Activated naive CD8-positive, alpha-beta T cell treated with anti-CD3 and anti-CD28 coated beads, Interleukin-2, amount 10 ng/mL, durations not matched to agents 7 days and 5 days (primary cell): Measurements from ENCODE around the gene AFF1. TPM values are rescaled to one million over a fixed set of nuclear protein-coding genes. Genes with fewer than 3 reads are reported as not detected.

Source experiments
- ATAC-seq: fragments of 150-1000 bp; cut with Tn5 transposase; one replicate; pipeline ENCODE4 v1.10.0; 2021; ENCODE audit warnings: low read depth, moderate library complexity
- POLR2A ChIA-PET: fragments of 350-600 bp; sonication (Branson Sonifier 250); formaldehyde crosslinking; loops from one replicate; lab custom pipeline; 2021; ENCODE audit warnings: antibody characterized with exemption; lab: Charles Lee
- DNase-seq: peaks from one replicate; pipeline ENCODE4 v3.0.0; 2021
- H3K27ac Mint-ChIP-seq: one replicate; pipeline ENCODE4 v1.8.0; 2022; ENCODE audit warnings: mild to moderate bottlenecking, mixed read lengths
- H3K27me3 Mint-ChIP-seq: one replicate; pipeline ENCODE4 v1.8.0; 2022; ENCODE audit warnings: mild to moderate bottlenecking, moderate library complexity, mixed read lengths
- H3K36me3 Mint-ChIP-seq: one replicate; pipeline ENCODE4 v1.8.0; 2021; ENCODE audit warnings: mild to moderate bottlenecking, mixed read lengths
- H3K4me1 Mint-ChIP-seq: one replicate; pipeline ENCODE4 v1.8.0; 2021; ENCODE audit warnings: mixed read lengths
- H3K4me3 Mint-ChIP-seq: one replicate; pipeline ENCODE4 v1.8.0; 2022; ENCODE audit warnings: mild to moderate bottlenecking, moderate library complexity, mixed read lengths
- H3K9me3 Mint-ChIP-seq: one replicate; pipeline ENCODE4 v1.8.0; 2021; ENCODE audit warnings: mixed read lengths
- total RNA-seq, 2 experiments: library from RNA; stranded (reverse); gene quantifications; one replicate each; pipeline ENCODE4 v1.2.3, GENCODE V29; 2021

The AFF1 gene
- total RNA-seq, 2 experiments from 2014 or later, result 57.1 to 62.5 TPM

- no peak overlapping the region for H3K27ac Mint-ChIP-seq
- POLR2A ChIA-PET, result no interaction called here
- no peaks in the 10 kb centered on the region for H3K9me3 Mint-ChIP-seq
- no peaks in the 10 kb centered on the region for H3K27me3 Mint-ChIP-seq
- ATAC-seq (no peak), DNase-seq (no peak)
- no peak overlapping the region for H3K4me3 Mint-ChIP-seq
- no peaks in the 10 kb centered on the region for H3K4me1 Mint-ChIP-seq
- peaks cover 11% of the 10 kb centered on the region for H3K36me3 Mint-ChIP-seq
Observed at GRCh38 chr4:87171944-87172343, 237.1 kb downstream of the AFF1 start.

DNA sequence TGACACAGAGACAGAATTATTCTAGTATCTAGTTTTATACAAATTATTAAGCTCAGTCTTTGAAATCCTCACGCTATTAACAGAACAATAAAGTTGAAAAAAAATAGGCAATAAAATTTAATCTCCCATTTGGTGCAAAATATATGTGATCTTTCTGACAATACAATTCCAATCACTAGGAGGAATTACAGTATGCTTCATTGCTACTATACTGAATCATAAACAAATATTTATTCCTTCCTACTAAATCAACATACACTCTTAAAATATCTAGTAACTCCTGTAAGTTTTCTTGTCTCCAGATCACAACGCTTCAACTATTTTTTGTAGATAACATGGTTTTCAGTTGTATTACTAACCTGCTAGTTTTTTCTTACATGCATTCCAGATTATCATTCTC, 239.9 kb downstream of the AFF1 start:
- POLR2A ChIA-PET, result no interaction called here
- no peak for ATAC-seq
- Mint-ChIP-seq H3K4me1 (no peaks in the 10 kb centered on the region), H3K36me3 (peaks cover 14% of the 10 kb centered on the region), H3K4me3 (no peak overlapping the region), H3K9me3 (no peaks in the 10 kb centered on the region), H3K27ac (no peak overlapping the region), H3K27me3 (no peaks in the 10 kb centered on the region)
- DNase-seq, result no peak

- H3K4me1 Mint-ChIP-seq, result peaks cover 3% of the 10 kb centered on the region
- H3K27ac Mint-ChIP-seq, result no peak overlapping the region
- no peaks in the 10 kb centered on the region for H3K27me3 Mint-ChIP-seq
- POLR2A ChIA-PET, result no interaction called here
- peaks cover 12% of the 10 kb centered on the region for H3K36me3 Mint-ChIP-seq
- DNase-seq (no peak), ATAC-seq (no peak)
- H3K9me3 Mint-ChIP-seq, result no peaks in the 10 kb centered on the region
- no peak overlapping the region for H3K4me3 Mint-ChIP-seq
Observed at GRCh38 chr4:87179751-87180150, 244.9 kb downstream of the AFF1 start.

DNA sequence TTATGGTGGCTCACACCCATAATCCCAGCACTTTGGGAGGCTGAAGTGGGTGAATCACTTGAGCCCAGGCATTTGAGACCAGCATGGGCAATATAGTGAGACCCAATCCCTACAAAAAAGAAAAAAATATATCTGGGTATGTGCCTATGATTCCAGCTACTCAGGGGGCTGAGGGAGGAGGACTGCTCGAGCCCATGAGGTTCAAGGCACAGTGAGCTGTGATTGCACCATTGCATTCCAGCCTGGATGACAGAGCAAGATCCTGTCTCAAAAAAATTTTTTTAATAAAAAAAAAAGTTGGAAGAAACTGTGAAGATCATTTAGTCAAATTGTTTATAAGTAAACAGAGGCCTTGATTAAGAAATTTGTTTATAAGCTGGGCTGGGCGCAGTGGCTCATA, 246.0 kb downstream of the AFF1 start:
- H3K27me3 Mint-ChIP-seq, result no peaks in the 10 kb centered on the region
- peaks cover 3% of the 10 kb centered on the region for H3K4me1 Mint-ChIP-seq
- no peak for ATAC-seq
- H3K36me3 Mint-ChIP-seq, result peaks cover 12% of the 10 kb centered on the region
- no peak for DNase-seq
- H3K4me3 Mint-ChIP-seq, result no peak overlapping the region
- POLR2A ChIA-PET, result interaction anchor here (1.2 kb wide), 1 partner anchor 40 kb away, joined by 4 read pairs; the partner anchor contains the start of gene KLHL8
- H3K9me3 Mint-ChIP-seq, result no peaks in the 10 kb centered on the region
- H3K27ac Mint-ChIP-seq, result no peak overlapping the region

GRCh38 chr4:87185146-87185870, 250.5 kb downstream of the AFF1 start:
- no peaks in the 10 kb centered on the region for H3K27me3 Mint-ChIP-seq
- H3K9me3 Mint-ChIP-seq, result no peaks in the 10 kb centered on the region
- no peak overlapping the region for H3K4me3 Mint-ChIP-seq
- no peaks in the 10 kb centered on the region for H3K4me1 Mint-ChIP-seq
- ATAC-seq, result no peak
- H3K36me3 Mint-ChIP-seq, result peaks cover 5% of the 10 kb centered on the region
- no peak for DNase-seq
- H3K27ac Mint-ChIP-seq, result no peak overlapping the region
- POLR2A ChIA-PET, result no interaction called here

- H3K4me1 Mint-ChIP-seq, result no peaks in the 10 kb centered on the region
- H3K27me3 Mint-ChIP-seq, result no peaks in the 10 kb centered on the region
- H3K4me3 Mint-ChIP-seq, result no peak overlapping the region
- no peaks in the 10 kb centered on the region for H3K9me3 Mint-ChIP-seq
- no peak for DNase-seq
- POLR2A ChIA-PET, result no interaction called here
- ATAC-seq, result no peak
- no peak overlapping the region for H3K27ac Mint-ChIP-seq
- H3K36me3 Mint-ChIP-seq, result peaks cover 6% of the 10 kb centered on the region
Observed at GRCh38 chr4:87188048-87188447, 253.2 kb downstream of the AFF1 start.

GRCh38 chr4:87188932-87189331, 254.1 kb downstream of the AFF1 start:
- Mint-ChIP-seq H3K36me3 (peaks cover 4% of the 10 kb centered on the region), H3K4me1 (no peaks in the 10 kb centered on the region), H3K27me3 (no peaks in the 10 kb centered on the region), H3K9me3 (no peaks in the 10 kb centered on the region), H3K27ac (no peak overlapping the region), H3K4me3 (no peak overlapping the region)
- ATAC-seq (no peak), DNase-seq (no peak)
- POLR2A ChIA-PET, result no interaction called here

Other genes starting within 250 kb of the AFF1 start
- gene SLC10A6, start 85.6 kb upstream of the AFF1 start, total RNA-seq, result not detected
- under 1 TPM in 1 of 2 experiments, not detected in 1; 0.44 TPM for gene C4orf36, start 42.6 kb upstream of the AFF1 start, total RNA-seq